Peyer's patch (tissue), 4 donors: Measurements from ENCODE around the gene NSUN3.

ENCODE experiments used
- CTCF ChIP-seq, 6 experiments: fragments of 450-650 bp in 4 of 6; fragments of 200-600 bp in 2 of 6; sonication (generic) in 1 of 6; IDR thresholded peaks; one replicate each; pipeline ENCODE4 v1.5.1; 2017 to 2019; ENCODE audit warnings: antibody characterized with exemption in 6 of 6, mild to moderate bottlenecking in 3 of 6, moderate library complexity in 1 of 6
- POLR2A ChIP-seq, 2 donors: fragments of 450-650 bp; IDR thresholded peaks; one replicate each; pipeline ENCODE4 v1.5.1; 2017; ENCODE audit warnings: antibody characterized with exemption in 2 of 2, mild to moderate bottlenecking in 2 of 2, moderate library complexity in 2 of 2

- TF ChIP-seq CTCF (IDR thresholded peaks at IDR 0.05), result no peak
- TF ChIP-seq POLR2A (IDR thresholded peaks at IDR 0.05), result no peak
Measured at GRCh38 chr3:94098452-94098851, 35.6 kb downstream of the NSUN3 start.
